Esophagus muscularis mucosa (tissue), 4 donors: ENCODE measurements around the gene ATAD2B. TPM values are rescaled to one million over a fixed set of nuclear protein-coding genes. Genes with fewer than 3 reads are reported as not detected.

Source experiments
- DNase-seq: peaks from one replicate; pipeline ENCODE4 v3.0.0-alpha.2; 2017; ENCODE audit errors: extremely low spot score
- H3K27ac ChIP-seq, 4 donors: fragments of 200-600 bp; sonication (generic); replicated peaks in 1 of 4; 1 replicate in 3 of 4; 2 replicates in 1 of 4; pipeline ENCODE4 v1.5.1; 2016 to 2019; ENCODE audit warnings: mild to moderate bottlenecking in 1 of 4
- H3K27me3 ChIP-seq, 4 donors: fragments of 200-600 bp; sonication (generic); one replicate each; pipeline versions ENCODE4 v1.5.1 to v1.6.0; 2016 to 2019
- H3K36me3 ChIP-seq, 4 donors: fragments of 200-600 bp; sonication (generic); one replicate each; pipeline ENCODE4 v1.5.1; 2016 to 2019
- H3K4me1 ChIP-seq, 4 donors: fragments of 200-600 bp; sonication (generic); one replicate each; pipeline ENCODE4 v1.5.1; 2016 to 2019
- H3K4me3 ChIP-seq, 4 donors: fragments of 200-600 bp; sonication (generic); 1 replicate in 2 of 4; 2 replicates in 2 of 4; pipeline ENCODE4 v1.5.1; 2016 to 2019; ENCODE audit warnings: mild to moderate bottlenecking in 4 of 4, moderate library complexity in 1 of 4
- H3K9me3 ChIP-seq, 4 donors: fragments of 200-600 bp; sonication (generic); 1 replicate in 3 of 4; 2 replicates in 1 of 4; pipeline ENCODE4 v1.5.1; 2016 to 2019
- EP300 ChIP-seq: sonication (generic); formaldehyde crosslinking; IDR thresholded peaks from one replicate; pipeline ENCODE4 v1.6.1; 2017; ENCODE audit warnings: antibody characterized with exemption
- POLR2A ChIP-seq: fragments of 450-650 bp; IDR thresholded peaks from one replicate; pipeline ENCODE4 v1.6.1; 2017; ENCODE audit warnings: antibody characterized with exemption, moderate library complexity, mild to moderate bottlenecking, low read depth
- POLR2AphosphoS5 ChIP-seq, 2 donors: sonication (generic); formaldehyde crosslinking; IDR thresholded peaks; one replicate each; pipeline ENCODE4 v1.6.1; 2017; ENCODE audit warnings: antibody characterized with exemption in 2 of 2
- WGBS: methylation state at CpG from one replicate; pipeline ENCODE4 v1.1.5; 2018; 5-methylcytosine and 5-hydroxymethylcytosine counted together
- intact Hi-C: fragments of 100-400 bp; cut with DNase I; formaldehyde crosslinking; loops from one replicate; pipeline ENCODE4 v1.15.1; 2023
- total RNA-seq, 4 donors: library from RNA; depleted of rRNA; stranded (reverse); fragments of >200 nt; gene quantifications; one replicate each; pipeline versions ENCODE4 v1.1.0 to v1.2.1, GENCODE V29; 2016
- TF ChIP-seq, protein P1 (sequence below), 3 experiments: fragments of 200-600 bp in 2 of 3; fragments of 450-650 bp in 1 of 3; sonication (generic) in 2 of 3; IDR thresholded peaks; one replicate each; pipeline ENCODE4 v1.5.1; 2017 to 2019; ENCODE audit warnings: antibody characterized with exemption in 3 of 3, mild to moderate bottlenecking in 2 of 3, moderate library complexity in 1 of 3

The ATAD2B gene
- total RNA-seq, 4 donors from 2014 or later = 8.0 to 17.4 (median 13.5) TPM

GRCh38 chr2:23713351-23713750 is 213.6 kb downstream of the ATAD2B start:
- 83% methylated on average over 5 of the region's 5 CpGs for WGBS
- TF ChIP-seq EP300 = no peak
- TF ChIP-seq, protein P1, sequence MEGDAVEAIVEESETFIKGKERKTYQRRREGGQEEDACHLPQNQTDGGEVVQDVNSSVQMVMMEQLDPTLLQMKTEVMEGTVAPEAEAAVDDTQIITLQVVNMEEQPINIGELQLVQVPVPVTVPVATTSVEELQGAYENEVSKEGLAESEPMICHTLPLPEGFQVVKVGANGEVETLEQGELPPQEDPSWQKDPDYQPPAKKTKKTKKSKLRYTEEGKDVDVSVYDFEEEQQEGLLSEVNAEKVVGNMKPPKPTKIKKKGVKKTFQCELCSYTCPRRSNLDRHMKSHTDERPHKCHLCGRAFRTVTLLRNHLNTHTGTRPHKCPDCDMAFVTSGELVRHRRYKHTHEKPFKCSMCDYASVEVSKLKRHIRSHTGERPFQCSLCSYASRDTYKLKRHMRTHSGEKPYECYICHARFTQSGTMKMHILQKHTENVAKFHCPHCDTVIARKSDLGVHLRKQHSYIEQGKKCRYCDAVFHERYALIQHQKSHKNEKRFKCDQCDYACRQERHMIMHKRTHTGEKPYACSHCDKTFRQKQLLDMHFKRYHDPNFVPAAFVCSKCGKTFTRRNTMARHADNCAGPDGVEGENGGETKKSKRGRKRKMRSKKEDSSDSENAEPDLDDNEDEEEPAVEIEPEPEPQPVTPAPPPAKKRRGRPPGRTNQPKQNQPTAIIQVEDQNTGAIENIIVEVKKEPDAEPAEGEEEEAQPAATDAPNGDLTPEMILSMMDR (IDR thresholded peaks at IDR 0.05) = no peak
- TF ChIP-seq POLR2A = no peak
- TF ChIP-seq POLR2AphosphoS5 (IDR thresholded peaks at IDR 0.05) = no peak

DNA sequence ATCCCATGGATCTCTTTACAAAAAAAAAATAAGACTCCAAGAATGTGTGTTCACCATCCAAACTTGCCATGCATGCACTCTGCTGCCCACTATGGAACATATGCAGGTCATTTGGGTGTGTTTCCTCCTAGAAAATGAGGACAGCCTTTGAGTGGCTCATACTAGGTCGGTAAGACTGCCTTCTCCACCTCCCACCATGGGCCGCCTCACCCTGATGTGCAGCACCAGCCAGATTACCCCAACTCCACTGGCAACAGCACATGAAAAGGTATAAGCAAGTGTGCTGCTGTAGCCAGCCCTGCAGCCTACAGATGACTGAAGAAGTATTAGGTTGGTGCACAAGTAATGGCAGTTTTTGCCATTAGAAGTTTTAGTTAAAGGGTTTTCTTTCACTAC is 214.2 kb downstream of the ATAD2B start:
- no peaks in the 10 kb centered on the region for H3K27me3 ChIP-seq
- H3K36me3 ChIP-seq = peaks cover 0 to 19% (median 9%) of the 10 kb centered on the region in 4 donors
- TF ChIP-seq EP300 (no peak), POLR2AphosphoS5 (IDR thresholded peaks at IDR 0.05) (no peak), POLR2A (no peak)
- TF ChIP-seq, protein P1 (IDR thresholded peaks at IDR 0.05) = no peak
- H3K27ac ChIP-seq = no peak overlapping the region
- no peak for DNase-seq
- intact Hi-C loops = no loop called here
- H3K4me3 ChIP-seq = no peak overlapping the region
- no peaks in the 10 kb centered on the region for H3K9me3 ChIP-seq
- peaks cover 0 to 18% (median 15%) of the 10 kb centered on the region in 4 donors for H3K4me1 ChIP-seq
- 76% methylated on average over 2 of the region's 2 CpGs for WGBS

More at GRCh38 chr2:23713351-23713750, 213.6 kb downstream of the ATAD2B start:
- Histone ChIP-seq H3K9me3 (no peaks in the 10 kb centered on the region), H3K4me1 (peaks cover 0 to 15% (median 11%) of the 10 kb centered on the region in 4 donors), H3K27me3 (no peaks in the 10 kb centered on the region), H3K36me3 (peaks cover 0 to 14% (median 7%) of the 10 kb centered on the region in 4 donors), H3K27ac (no peak overlapping the region), H3K4me3 (no peak overlapping the region)
- no peak for DNase-seq
- intact Hi-C loops = no loop called here

- TF ChIP-seq, protein P1 (IDR thresholded peaks at IDR 0.05) = no peak
- TF ChIP-seq EP300 (no peak), POLR2AphosphoS5 (IDR thresholded peaks at IDR 0.05) (no peak), POLR2A (no peak)
- intact Hi-C loops = no loop called here
Observed at GRCh38 chr2:23711979-23712755, 214.8 kb downstream of the ATAD2B start.

DNA sequence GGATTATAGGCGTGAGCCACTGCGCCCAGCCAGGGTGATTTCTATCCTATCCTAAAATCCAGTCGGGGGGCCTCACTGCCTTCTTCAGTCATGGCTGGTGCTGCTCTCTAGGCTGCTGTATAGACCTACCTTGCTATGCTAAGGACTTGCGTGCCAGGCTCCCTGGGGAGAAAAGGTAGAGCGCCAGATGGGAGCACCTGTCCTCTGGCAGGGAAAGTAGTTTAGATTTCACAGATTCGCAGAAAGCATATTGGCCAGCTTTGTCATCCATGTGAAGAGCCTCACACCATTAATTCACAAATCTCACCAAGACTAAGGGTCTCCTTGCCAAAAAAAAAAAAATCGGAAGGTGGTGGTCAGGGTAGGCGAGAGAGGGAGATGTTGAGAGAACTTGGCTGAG is 217.6 kb downstream of the ATAD2B start:
- WGBS = over 99% methylated on average over 8 of the region's 8 CpGs
- no peaks in the 10 kb centered on the region for H3K9me3 ChIP-seq
- DNase-seq = no peak
- no peak overlapping the region for H3K27ac ChIP-seq
- peaks cover 0 to 39% (median 32%) of the 10 kb centered on the region in 4 donors for H3K4me1 ChIP-seq
- H3K4me3 ChIP-seq = no peak overlapping the region
- TF ChIP-seq EP300 (no peak), POLR2A (no peak), POLR2AphosphoS5 (IDR thresholded peaks at IDR 0.05) (no peak)
- TF ChIP-seq, protein P1 (IDR thresholded peaks at IDR 0.05) = no peak
- intact Hi-C loops = no loop called here
- no peaks in the 10 kb centered on the region for H3K27me3 ChIP-seq
- H3K36me3 ChIP-seq = peaks cover 0 to 51% (median 36%) of the 10 kb centered on the region in 4 donors

More at GRCh38 chr2:23711979-23712755, 214.8 kb downstream of the ATAD2B start:
- Histone ChIP-seq H3K4me1 (peaks cover 0 to 24% (median 21%) of the 10 kb centered on the region in 4 donors), H3K27ac (no peak overlapping the region), H3K27me3 (no peaks in the 10 kb centered on the region), H3K9me3 (no peaks in the 10 kb centered on the region), H3K36me3 (peaks cover 0 to 25% (median 14%) of the 10 kb centered on the region in 4 donors), H3K4me3 (no peak overlapping the region)
- no peak for DNase-seq
- 70% methylated on average over 7 of the region's 7 CpGs for WGBS
